H9 (cell line): Measurements from ENCODE around the gene SKIC3. TPM values are rescaled to one million over a fixed set of nuclear protein-coding genes. Genes with fewer than 3 reads are reported as not detected.

ENCODE experiments used
- DNase-seq: peaks from one replicate; pipeline ENCODE4 v3.0.0-alpha.2; 2017
- H2AFZ ChIP-seq: one replicate; pipeline ENCODE4 v1.6.1; 2013; ENCODE audit warnings: mild to moderate bottlenecking, low read length, control low read depth, moderate library complexity
- H2AK5ac ChIP-seq: 2 replicates; pipeline ENCODE4 v1.6.1; 2013; ENCODE audit warnings: low read length, control low read depth, mixed read lengths; ENCODE audit not compliant: insufficient read length
- H2BK120ac ChIP-seq: one replicate; pipeline ENCODE4 v1.6.1; 2013; ENCODE audit warnings: low read depth, mild to moderate bottlenecking, low read length, control low read depth, inconsistent platforms; ENCODE audit not compliant: poor library complexity, severe bottlenecking
- H2BK12ac ChIP-seq: 2 replicates; pipeline ENCODE4 v1.6.1; 2013; ENCODE audit warnings: low read length, control low read depth, mixed read lengths, low read depth; ENCODE audit not compliant: insufficient read length
- H2BK15ac ChIP-seq: 2 replicates; pipeline ENCODE4 v1.6.1; 2013; ENCODE audit warnings: low read depth, low read length, control low read depth
- H2BK20ac ChIP-seq: one replicate; pipeline ENCODE4 v1.6.1; 2013; ENCODE audit warnings: low read depth, mild to moderate bottlenecking, low read length, control low read depth, inconsistent platforms; ENCODE audit not compliant: poor library complexity, severe bottlenecking
- H2BK5ac ChIP-seq: 2 replicates; pipeline ENCODE4 v1.6.1; 2013; ENCODE audit warnings: low read length, control low read depth, mixed read lengths; ENCODE audit not compliant: insufficient read length
- H3K14ac ChIP-seq: 2 replicates; pipeline ENCODE4 v1.6.1; 2013; ENCODE audit warnings: low read length, control low read depth; ENCODE audit not compliant: insufficient read depth
- H3K18ac ChIP-seq: 2 replicates; pipeline ENCODE4 v1.6.1; 2013; ENCODE audit warnings: low read depth, mild to moderate bottlenecking, mixed read lengths, low read length, control low read depth; ENCODE audit not compliant: insufficient read length
- H3K23ac ChIP-seq: 2 replicates; pipeline ENCODE4 v1.6.1; 2013; ENCODE audit warnings: low read length, control low read depth, mixed read lengths, low read depth; ENCODE audit not compliant: insufficient read length
- H3K23me2 ChIP-seq: 2 replicates; pipeline ENCODE4 v1.6.1; 2013; ENCODE audit warnings: low read depth, mild to moderate bottlenecking, mixed read lengths, low read length, control low read depth; ENCODE audit not compliant: insufficient read length, poor library complexity, severe bottlenecking
- H3K27ac ChIP-seq: 2 replicates; pipeline ENCODE4 v1.5.1; 2013; ENCODE audit warnings: low read length, control low read depth, mixed read lengths, low read depth; ENCODE audit not compliant: insufficient read length
- H3K27me3 ChIP-seq: 2 replicates; pipeline ENCODE4 v1.6.1; 2013; ENCODE audit warnings: low read length, control low read depth, inconsistent platforms; ENCODE audit not compliant: insufficient read depth
- H3K4ac ChIP-seq: 2 replicates; pipeline ENCODE4 v1.6.1; 2013; ENCODE audit warnings: low read depth, mild to moderate bottlenecking, control low read depth, inconsistent platforms, low read length, moderate library complexity
- H3K4me1 ChIP-seq: 2 replicates; pipeline ENCODE4 v1.6.1; 2013; ENCODE audit warnings: low read length, control low read depth, inconsistent platforms; ENCODE audit not compliant: insufficient read depth
- H3K4me2 ChIP-seq: 2 replicates; pipeline ENCODE4 v1.6.1; 2013; ENCODE audit warnings: low read length, control low read depth, mixed read lengths; ENCODE audit not compliant: insufficient read length, insufficient read depth
- H3K56ac ChIP-seq: 2 replicates; pipeline ENCODE4 v1.6.1; 2013; ENCODE audit warnings: low read depth, mild to moderate bottlenecking, mixed read lengths, low read length, control low read depth; ENCODE audit not compliant: insufficient read length
- H3K79me1 ChIP-seq: 2 replicates; pipeline ENCODE4 v1.6.1; 2013; ENCODE audit warnings: low read depth, mild to moderate bottlenecking, moderate library complexity, low read length, control low read depth, inconsistent platforms; ENCODE audit not compliant: insufficient read depth, poor library complexity, severe bottlenecking
- H3K79me2 ChIP-seq: 2 replicates; pipeline ENCODE4 v1.6.1; 2013; ENCODE audit warnings: low read length, control low read depth, inconsistent platforms; ENCODE audit not compliant: insufficient read depth
- H3K9ac ChIP-seq: 2 replicates; pipeline ENCODE4 v1.6.1; 2013; ENCODE audit warnings: low read length, control low read depth, mixed read lengths; ENCODE audit not compliant: insufficient read length; ENCODE audit errors: extremely low read depth
- H3K9me3 ChIP-seq: one replicate; pipeline ENCODE4 v1.6.1; 2013; ENCODE audit warnings: low read depth, low read length, inconsistent platforms; ENCODE audit not compliant: control insufficient read depth
- H3T11ph ChIP-seq: one replicate; pipeline ENCODE4 v1.6.1; 2013; ENCODE audit warnings: mild to moderate bottlenecking, low read length, control low read depth, inconsistent platforms
- H4K20me1 ChIP-seq: one replicate; pipeline ENCODE4 v1.6.1; 2013; ENCODE audit not compliant: control insufficient read depth, insufficient read length, insufficient read depth
- H4K5ac ChIP-seq: 2 replicates; pipeline ENCODE4 v1.6.1; 2013; ENCODE audit warnings: low read depth, mild to moderate bottlenecking, mixed read lengths, low read length, control low read depth; ENCODE audit not compliant: insufficient read length
- H4K8ac ChIP-seq: replicated peaks from 2 replicates; pipeline ENCODE4 v1.6.1; 2013; ENCODE audit warnings: low read length, control low read depth, mixed read lengths, low read depth; ENCODE audit not compliant: insufficient read length
- H4K91ac ChIP-seq: 2 replicates; pipeline ENCODE4 v1.6.1; 2013; ENCODE audit warnings: low read depth, mild to moderate bottlenecking, moderate library complexity, mixed read lengths, low read length, control low read depth; ENCODE audit not compliant: insufficient read length
- H3K27ac Mint-ChIP-seq, 3 experiments: 2 replicates in 2 of 3; 3 replicates in 1 of 3; pipeline ENCODE4 v1.8.0; 2020 to 2021; ENCODE audit warnings: mixed read lengths in 3 of 3, mild to moderate bottlenecking in 1 of 3, moderate library complexity in 1 of 3
- H3K27me3 Mint-ChIP-seq: 2 replicates; pipeline ENCODE4 v1.8.0; 2021; ENCODE audit warnings: low read depth, mild to moderate bottlenecking, moderate library complexity, mixed read lengths
- H3K36me3 Mint-ChIP-seq, 3 experiments: 2 replicates in 2 of 3; 3 replicates in 1 of 3; pipeline ENCODE4 v1.8.0; 2020 to 2021; ENCODE audit warnings: low read depth in 3 of 3, mixed read lengths in 3 of 3; ENCODE audit not compliant: insufficient read depth in 1 of 3
- H3K4me1 Mint-ChIP-seq, 2 experiments: 2 replicates each; pipeline ENCODE4 v1.8.0; 2020; ENCODE audit warnings: mixed read lengths in 2 of 2
- H3K4me3 Mint-ChIP-seq, 2 experiments: 2 replicates in 1 of 2; 3 replicates in 1 of 2; pipeline ENCODE4 v1.8.0; 2020 to 2021; ENCODE audit warnings: mild to moderate bottlenecking in 2 of 2, mixed read lengths in 2 of 2, moderate library complexity in 1 of 2
- H3K9me3 Mint-ChIP-seq, 2 experiments: 2 replicates in 1 of 2; 3 replicates in 1 of 2; pipeline ENCODE4 v1.8.0; 2020; ENCODE audit warnings: mild to moderate bottlenecking in 2 of 2, mixed read lengths in 2 of 2, moderate library complexity in 1 of 2
- CTCF ChIP-seq: fragments of 200-600 bp; sonication (generic); conservative IDR thresholded peaks from 3 replicates; pipeline ENCODE4 v1.8.0; 2021; ENCODE audit warnings: antibody characterized with exemption, mild to moderate bottlenecking
- WGBS: extraction: QIAGEN DNeasy Blood & Tissue Kit; methylation state at CpG from one replicate; pipeline ENCODE4 v1.1.7; 2013; ENCODE audit warnings: missing lambda C conversion rate, low lambda C conversion rate, mixed read lengths; ENCODE audit not compliant: insufficient read length; ENCODE audit errors: extremely low coverage; 5-methylcytosine and 5-hydroxymethylcytosine counted together
- total RNA-seq: library from RNA; stranded (reverse); gene quantifications from 2 replicates; pipeline ENCODE4 v1.2.1, GENCODE V29; 2021

Gene SKIC3
- total RNA-seq, 1 experiment from 2014 or later, result 64.7 TPM

GRCh38 chr5:95520206-95520605 lies 34.6 kb downstream of the SKIC3 start:
- Histone ChIP-seq H2BK15ac (no peak overlapping the region), H2BK5ac (no peak overlapping the region), H2BK12ac (no peak overlapping the region), H3K56ac (no peak overlapping the region), H3K9me3 (no peaks in the 10 kb centered on the region), H3K14ac (no peak overlapping the region), H3K23me2 (no peaks in the 10 kb centered on the region), H3K23ac (no peak overlapping the region), H3T11ph (no peak overlapping the region), H2BK120ac (no peak overlapping the region), H3K79me2 (no peaks in the 10 kb centered on the region), H4K91ac (no peak overlapping the region), H3K27ac (no peak overlapping the region), H3K27me3 (no peaks in the 10 kb centered on the region), H3K4me1 (no peaks in the 10 kb centered on the region), H4K20me1 (no peaks in the 10 kb centered on the region), H3K4ac (no peak overlapping the region), H4K5ac (no peak overlapping the region), H3K79me1 (no peaks in the 10 kb centered on the region), H3K18ac (no peak overlapping the region), H3K4me2 (no peak overlapping the region), H2BK20ac (no peak overlapping the region), H3K9ac (no peak overlapping the region), H4K8ac (no peak overlapping the region), H2AK5ac (no peak overlapping the region), H2AFZ (no peak overlapping the region)
- no peak for TF ChIP-seq CTCF
- Mint-ChIP-seq H3K4me1 (no peaks in the 10 kb centered on the region), H3K9me3 (no peaks in the 10 kb centered on the region), H3K4me3 (no peak overlapping the region), H3K36me3 (peaks cover 12 to 45% (median 35%) of the 10 kb centered on the region in 3 experiments; a peak in 6 of 7 replicates), H3K27ac (peak overlapping the region in 1 of 3 experiments; percentile 40; a peak in 2 of 7 replicates), H3K27me3 (no peaks in the 10 kb centered on the region)
- no peak for DNase-seq
- no CpG with 5 or more reads among the region's 1 CpG for WGBS
